H9 (cell line): ENCODE measurements around the gene ZNF425. TPM values are rescaled to one million over a fixed set of nuclear protein-coding genes. Genes with fewer than 3 reads are reported as not detected.
A peak's percentile ranks its signal among the peaks of the same experiment; 100 is the strongest.

Experiments used
- DNase-seq: peaks from one replicate; pipeline ENCODE4 v3.0.0-alpha.2; 2017
- H2AFZ ChIP-seq: one replicate; pipeline ENCODE4 v1.6.1; 2013; ENCODE audit warnings: mild to moderate bottlenecking, low read length, control low read depth, moderate library complexity
- H2AK5ac ChIP-seq: 2 replicates; pipeline ENCODE4 v1.6.1; 2013; ENCODE audit warnings: low read length, control low read depth, mixed read lengths; ENCODE audit not compliant: insufficient read length
- H2BK120ac ChIP-seq: one replicate; pipeline ENCODE4 v1.6.1; 2013; ENCODE audit warnings: low read depth, mild to moderate bottlenecking, low read length, control low read depth, inconsistent platforms; ENCODE audit not compliant: poor library complexity, severe bottlenecking
- H2BK12ac ChIP-seq: 2 replicates; pipeline ENCODE4 v1.6.1; 2013; ENCODE audit warnings: low read length, control low read depth, mixed read lengths, low read depth; ENCODE audit not compliant: insufficient read length
- H2BK15ac ChIP-seq: 2 replicates; pipeline ENCODE4 v1.6.1; 2013; ENCODE audit warnings: low read depth, low read length, control low read depth
- H2BK20ac ChIP-seq: one replicate; pipeline ENCODE4 v1.6.1; 2013; ENCODE audit warnings: low read depth, mild to moderate bottlenecking, low read length, control low read depth, inconsistent platforms; ENCODE audit not compliant: poor library complexity, severe bottlenecking
- H2BK5ac ChIP-seq: 2 replicates; pipeline ENCODE4 v1.6.1; 2013; ENCODE audit warnings: low read length, control low read depth, mixed read lengths; ENCODE audit not compliant: insufficient read length
- H3K14ac ChIP-seq: 2 replicates; pipeline ENCODE4 v1.6.1; 2013; ENCODE audit warnings: low read length, control low read depth; ENCODE audit not compliant: insufficient read depth
- H3K18ac ChIP-seq: 2 replicates; pipeline ENCODE4 v1.6.1; 2013; ENCODE audit warnings: low read depth, mild to moderate bottlenecking, mixed read lengths, low read length, control low read depth; ENCODE audit not compliant: insufficient read length
- H3K23ac ChIP-seq: 2 replicates; pipeline ENCODE4 v1.6.1; 2013; ENCODE audit warnings: low read length, control low read depth, mixed read lengths, low read depth; ENCODE audit not compliant: insufficient read length
- H3K23me2 ChIP-seq: 2 replicates; pipeline ENCODE4 v1.6.1; 2013; ENCODE audit warnings: low read depth, mild to moderate bottlenecking, mixed read lengths, low read length, control low read depth; ENCODE audit not compliant: insufficient read length, poor library complexity, severe bottlenecking
- H3K27ac ChIP-seq: 2 replicates; pipeline ENCODE4 v1.5.1; 2013; ENCODE audit warnings: low read length, control low read depth, mixed read lengths, low read depth; ENCODE audit not compliant: insufficient read length
- H3K27me3 ChIP-seq: 2 replicates; pipeline ENCODE4 v1.6.1; 2013; ENCODE audit warnings: low read length, control low read depth, inconsistent platforms; ENCODE audit not compliant: insufficient read depth
- H3K4ac ChIP-seq: 2 replicates; pipeline ENCODE4 v1.6.1; 2013; ENCODE audit warnings: low read depth, mild to moderate bottlenecking, control low read depth, inconsistent platforms, low read length, moderate library complexity
- H3K4me1 ChIP-seq: 2 replicates; pipeline ENCODE4 v1.6.1; 2013; ENCODE audit warnings: low read length, control low read depth, inconsistent platforms; ENCODE audit not compliant: insufficient read depth
- H3K4me2 ChIP-seq: 2 replicates; pipeline ENCODE4 v1.6.1; 2013; ENCODE audit warnings: low read length, control low read depth, mixed read lengths; ENCODE audit not compliant: insufficient read length, insufficient read depth
- H3K56ac ChIP-seq: 2 replicates; pipeline ENCODE4 v1.6.1; 2013; ENCODE audit warnings: low read depth, mild to moderate bottlenecking, mixed read lengths, low read length, control low read depth; ENCODE audit not compliant: insufficient read length
- H3K79me1 ChIP-seq: 2 replicates; pipeline ENCODE4 v1.6.1; 2013; ENCODE audit warnings: low read depth, mild to moderate bottlenecking, moderate library complexity, low read length, control low read depth, inconsistent platforms; ENCODE audit not compliant: insufficient read depth, poor library complexity, severe bottlenecking
- H3K79me2 ChIP-seq: 2 replicates; pipeline ENCODE4 v1.6.1; 2013; ENCODE audit warnings: low read length, control low read depth, inconsistent platforms; ENCODE audit not compliant: insufficient read depth
- H3K9ac ChIP-seq: 2 replicates; pipeline ENCODE4 v1.6.1; 2013; ENCODE audit warnings: low read length, control low read depth, mixed read lengths; ENCODE audit not compliant: insufficient read length; ENCODE audit errors: extremely low read depth
- H3K9me3 ChIP-seq: one replicate; pipeline ENCODE4 v1.6.1; 2013; ENCODE audit warnings: low read depth, low read length, inconsistent platforms; ENCODE audit not compliant: control insufficient read depth
- H3T11ph ChIP-seq: one replicate; pipeline ENCODE4 v1.6.1; 2013; ENCODE audit warnings: mild to moderate bottlenecking, low read length, control low read depth, inconsistent platforms
- H4K20me1 ChIP-seq: one replicate; pipeline ENCODE4 v1.6.1; 2013; ENCODE audit not compliant: control insufficient read depth, insufficient read length, insufficient read depth
- H4K5ac ChIP-seq: 2 replicates; pipeline ENCODE4 v1.6.1; 2013; ENCODE audit warnings: low read depth, mild to moderate bottlenecking, mixed read lengths, low read length, control low read depth; ENCODE audit not compliant: insufficient read length
- H4K8ac ChIP-seq: replicated peaks from 2 replicates; pipeline ENCODE4 v1.6.1; 2013; ENCODE audit warnings: low read length, control low read depth, mixed read lengths, low read depth; ENCODE audit not compliant: insufficient read length
- H4K91ac ChIP-seq: 2 replicates; pipeline ENCODE4 v1.6.1; 2013; ENCODE audit warnings: low read depth, mild to moderate bottlenecking, moderate library complexity, mixed read lengths, low read length, control low read depth; ENCODE audit not compliant: insufficient read length
- H3K27ac Mint-ChIP-seq, 3 experiments: 2 replicates in 2 of 3; 3 replicates in 1 of 3; pipeline ENCODE4 v1.8.0; 2020 to 2021; ENCODE audit warnings: mixed read lengths in 3 of 3, mild to moderate bottlenecking in 1 of 3, moderate library complexity in 1 of 3
- H3K27me3 Mint-ChIP-seq: 2 replicates; pipeline ENCODE4 v1.8.0; 2021; ENCODE audit warnings: low read depth, mild to moderate bottlenecking, moderate library complexity, mixed read lengths
- H3K36me3 Mint-ChIP-seq, 3 experiments: 2 replicates in 2 of 3; 3 replicates in 1 of 3; pipeline ENCODE4 v1.8.0; 2020 to 2021; ENCODE audit warnings: low read depth in 3 of 3, mixed read lengths in 3 of 3; ENCODE audit not compliant: insufficient read depth in 1 of 3
- H3K4me1 Mint-ChIP-seq, 2 experiments: 2 replicates each; pipeline ENCODE4 v1.8.0; 2020; ENCODE audit warnings: mixed read lengths in 2 of 2
- H3K4me3 Mint-ChIP-seq, 2 experiments: 2 replicates in 1 of 2; 3 replicates in 1 of 2; pipeline ENCODE4 v1.8.0; 2020 to 2021; ENCODE audit warnings: mild to moderate bottlenecking in 2 of 2, mixed read lengths in 2 of 2, moderate library complexity in 1 of 2
- H3K9me3 Mint-ChIP-seq, 2 experiments: 2 replicates in 1 of 2; 3 replicates in 1 of 2; pipeline ENCODE4 v1.8.0; 2020; ENCODE audit warnings: mild to moderate bottlenecking in 2 of 2, mixed read lengths in 2 of 2, moderate library complexity in 1 of 2
- CTCF ChIP-seq: fragments of 200-600 bp; sonication (generic); conservative IDR thresholded peaks from 3 replicates; pipeline ENCODE4 v1.8.0; 2021; ENCODE audit warnings: antibody characterized with exemption, mild to moderate bottlenecking
- WGBS: extraction: QIAGEN DNeasy Blood & Tissue Kit; methylation state at CpG from one replicate; pipeline ENCODE4 v1.1.7; 2013; ENCODE audit warnings: missing lambda C conversion rate, low lambda C conversion rate, mixed read lengths; ENCODE audit not compliant: insufficient read length; ENCODE audit errors: extremely low coverage; 5-methylcytosine and 5-hydroxymethylcytosine counted together
- total RNA-seq: library from RNA; stranded (reverse); gene quantifications from 2 replicates; pipeline ENCODE4 v1.2.1, GENCODE V29; 2021

ZNF425 gene
- total RNA-seq, 1 experiment from 2014 or later = 5.4 TPM

- Mint-ChIP-seq H3K9me3 (no peaks in the 10 kb centered on the region), H3K27me3 (no peaks in the 10 kb centered on the region), H3K36me3 (peaks cover 16 to 59% (median 47%) of the 10 kb centered on the region in 3 experiments), H3K4me1 (peaks cover 2% of the 10 kb centered on the region in 2 experiments; a peak in 1 of 4 replicates), H3K4me3 (no peak overlapping the region), H3K27ac (no peak overlapping the region)
- no peak overlapping the region for H3K9ac ChIP-seq
- H3K14ac ChIP-seq = no peak overlapping the region
- H2BK120ac ChIP-seq = no peak overlapping the region
- H3K4me1 ChIP-seq = no peaks in the 10 kb centered on the region
- WGBS = no CpG with 5 or more reads among the region's 29 CpGs
- no peak overlapping the region for H4K5ac ChIP-seq
- no peak overlapping the region for H2BK12ac ChIP-seq
- no peaks in the 10 kb centered on the region for H3K79me2 ChIP-seq
- H4K91ac ChIP-seq = no peak overlapping the region
- no peak overlapping the region for H3K27ac ChIP-seq
- no peak overlapping the region for H3K4ac ChIP-seq
- no peaks in the 10 kb centered on the region for H3K23me2 ChIP-seq
- DNase-seq = peak; percentile 29
- no peak overlapping the region for H3K4me2 ChIP-seq
- H2BK15ac ChIP-seq = no peak overlapping the region
- H3K27me3 ChIP-seq = no peaks in the 10 kb centered on the region
- H2BK5ac ChIP-seq = no peak overlapping the region
- no peak overlapping the region for H3K18ac ChIP-seq
- H3K9me3 ChIP-seq = no peaks in the 10 kb centered on the region
- H4K8ac ChIP-seq = no peak overlapping the region
- no peak overlapping the region for H3K56ac ChIP-seq
- no peaks in the 10 kb centered on the region for H3K79me1 ChIP-seq
- no peak overlapping the region for H2BK20ac ChIP-seq
- no peak overlapping the region for H2AK5ac ChIP-seq
- H4K20me1 ChIP-seq = no peaks in the 10 kb centered on the region
- no peak overlapping the region for H3T11ph ChIP-seq
- no peak for TF ChIP-seq CTCF
- no peak overlapping the region for H3K23ac ChIP-seq
- no peak overlapping the region for H2AFZ ChIP-seq
Observed at GRCh38 chr7:149071182-149071635, 54.9 kb downstream of the ZNF425 start.
